Measurements from ENCODE around the gene ARAP3.
"Not testable (repeated sequence)": the region's sequence is repeated elsewhere in the genome, so short reads cannot be mapped to it uniquely, and the experiment has no call there.

ARAP3 gene

GRCh38 chr5:141613344-141613743 lies 68.7 kb downstream of the ARAP3 start:
- DNase-seq (ENCODE audit: low read depth): no peak

GRCh38 chr5:141611289-141611688 lies 70.7 kb downstream of the ARAP3 start:
- DNase-seq (ENCODE audit: low read depth): no peak

GRCh38 chr5:141609921-141610320 lies 72.1 kb downstream of the ARAP3 start:
- DNase-seq (ENCODE audit: low read depth): not testable (repeated sequence)

GRCh38 chr5:141609044-141609443 lies 73.0 kb downstream of the ARAP3 start:
- no peak for DNase-seq (ENCODE audit: low read depth)

- DNase-seq (ENCODE audit: low read depth): no peak
These were observed 73.5 kb downstream of the ARAP3 start for GRCh38 chr5:141608557-141608956.

GRCh38 chr5:141608046-141608445 lies 74.0 kb downstream of the ARAP3 start:
- no peak for DNase-seq (ENCODE audit: low read depth)

- no peak for DNase-seq (ENCODE audit: low read depth)
These were observed 76.3 kb downstream of the ARAP3 start for GRCh38 chr5:141605523-141606277.

GRCh38 chr5:141603923-141604717 lies 77.9 kb downstream of the ARAP3 start:
- peak; percentile 94 for DNase-seq (ENCODE audit: low read depth)

All from GM04503 (cell line).